HG02610 (cell line): ENCODE measurements around the gene NASP.
"Not testable (repeated sequence)": the region's sequence is repeated elsewhere in the genome, so short reads cannot be mapped to it uniquely, and the experiment has no call there.

ENCODE experiments used
- ATAC-seq: cut with Tn5 transposase; IDR thresholded peaks from one replicate; pipeline ENCODE4 v1.9.1; 2021; ENCODE audit warnings: mild to moderate bottlenecking, moderate library complexity; ENCODE audit not compliant: unreplicated experiment

Gene NASP

GRCh38 chr1:45569571-45569961 lies 14.3 kb upstream of the NASP start:
- ATAC-seq: no peak

GRCh38 chr1:45569962-45570581 lies 13.8 kb upstream of the NASP start:
- ATAC-seq: peak; percentile 69

GRCh38 chr1:45570631-45571030 lies 13.2 kb upstream of the NASP start:
- no peak for ATAC-seq

GRCh38 chr1:45573231-45573804 lies 10.5 kb upstream of the NASP start:
- ATAC-seq: no peak

GRCh38 chr1:45574105-45574626 lies 9.7 kb upstream of the NASP start:
- ATAC-seq: no peak

GRCh38 chr1:45583264-45583665 lies 576 bp upstream of the NASP start:
- ATAC-seq: peak; percentile 75

- ATAC-seq: peak; percentile 37
These were observed 689 bp downstream of the NASP start for GRCh38 chr1:45584351-45585109.

GRCh38 chr1:45585110-45585426 lies 1.2 kb downstream of the NASP start:
- ATAC-seq: no peak

GRCh38 chr1:45585496-45586075 lies 1.7 kb downstream of the NASP start:
- no peak for ATAC-seq

GRCh38 chr1:45586769-45587168 lies 2.9 kb downstream of the NASP start:
- no peak for ATAC-seq

GRCh38 chr1:45589861-45590260 lies 6.0 kb downstream of the NASP start:
- ATAC-seq: no peak

GRCh38 chr1:45594412-45594811 lies 10.6 kb downstream of the NASP start:
- ATAC-seq: no peak

GRCh38 chr1:45596765-45597164 lies 12.9 kb downstream of the NASP start:
- ATAC-seq: not testable (repeated sequence)

GRCh38 chr1:45604239-45604638 lies 20.4 kb downstream of the NASP start:
- no peak for ATAC-seq

- no peak for ATAC-seq
These were observed 23.7 kb downstream of the NASP start for GRCh38 chr1:45607404-45608074.

- no peak for ATAC-seq
These were observed 24.6 kb downstream of the NASP start for GRCh38 chr1:45608175-45609156.

GRCh38 chr1:45610589-45611226 lies 26.9 kb downstream of the NASP start:
- ATAC-seq: no peak

GRCh38 chr1:45612941-45613579 lies 29.2 kb downstream of the NASP start:
- no peak for ATAC-seq

GRCh38 chr1:45615885-45616284 lies 32.0 kb downstream of the NASP start:
- no peak for ATAC-seq
